Activated CD4-positive, alpha-beta memory T cell treated with anti-CD3 and anti-CD28 coated beads, Interleukin-2, amount 10 ng/mL, durations not matched to agents 7 days and 5 days (primary cell): ENCODE measurements around the gene GMNN. TPM values are rescaled to one million over a fixed set of nuclear protein-coding genes. Genes with fewer than 3 reads are reported as not detected.
"Not testable (repeated sequence)": the region's sequence is repeated elsewhere in the genome, so short reads cannot be mapped to it uniquely, and the experiment has no call there.

Experiments used
- CTCF ChIA-PET: fragments of 350-600 bp; sonication (Branson Sonifier 250); formaldehyde crosslinking; loops from one replicate; lab custom pipeline; 2021; ENCODE audit warnings: antibody characterized with exemption, inconsistent platforms; lab: Charles Lee
- POLR2A ChIA-PET: fragments of 350-600 bp; sonication (Branson Sonifier 250); formaldehyde crosslinking; loops from one replicate; lab custom pipeline; 2021; ENCODE audit warnings: antibody characterized with exemption; lab: Charles Lee
- DNase-seq: peaks from one replicate; pipeline ENCODE4 v3.0.0-alpha.2; 2020
- H3K27ac Mint-ChIP-seq: one replicate; pipeline ENCODE4 v1.8.0; 2021; ENCODE audit warnings: mild to moderate bottlenecking, mixed read lengths
- H3K27me3 Mint-ChIP-seq: one replicate; pipeline ENCODE4 v1.8.0; 2021; ENCODE audit warnings: mixed read lengths
- H3K36me3 Mint-ChIP-seq: one replicate; pipeline ENCODE4 v1.8.0; 2021; ENCODE audit warnings: low read depth, mixed read lengths
- H3K4me1 Mint-ChIP-seq: one replicate; pipeline ENCODE4 v1.8.0; 2021; ENCODE audit warnings: mixed read lengths
- H3K4me3 Mint-ChIP-seq: one replicate; pipeline ENCODE4 v1.8.0; 2021; ENCODE audit warnings: mild to moderate bottlenecking, mixed read lengths
- H3K9me3 Mint-ChIP-seq: one replicate; pipeline ENCODE4 v1.8.0; 2021; ENCODE audit warnings: mixed read lengths
- total RNA-seq, 2 experiments: library from RNA; stranded (reverse); gene quantifications; one replicate each; pipeline ENCODE4 v1.2.3, GENCODE V29; 2021

The GMNN gene
- total RNA-seq, 2 experiments from 2014 or later = 67.6 to 69.0 TPM

- POLR2A ChIA-PET, CTCF ChIA-PET, H3K27ac Mint-ChIP-seq, H3K36me3 Mint-ChIP-seq, H3K4me1 Mint-ChIP-seq, H3K9me3 Mint-ChIP-seq, H3K4me3 Mint-ChIP-seq, DNase-seq: not testable (repeated sequence)
- H3K27me3 Mint-ChIP-seq = peaks cover 15% of the 10 kb centered on the region
These were observed 23.9 kb upstream of the GMNN start for GRCh38 chr6:24750878-24751277.

GRCh38 chr6:24752503-24752902 is 22.2 kb upstream of the GMNN start:
- Mint-ChIP-seq H3K4me3 (no peak overlapping the region), H3K27ac (no peak overlapping the region), H3K4me1 (no peaks in the 10 kb centered on the region), H3K9me3 (peaks cover 9% of the 10 kb centered on the region), H3K36me3 (no peaks in the 10 kb centered on the region), H3K27me3 (peaks cover 15% of the 10 kb centered on the region)
- POLR2A ChIA-PET = no interaction called here
- CTCF ChIA-PET = no interaction called here
- DNase-seq = no peak

- H3K27me3 Mint-ChIP-seq = peaks cover 15% of the 10 kb centered on the region
- no peaks in the 10 kb centered on the region for H3K4me1 Mint-ChIP-seq
- DNase-seq = no peak
- no peak overlapping the region for H3K4me3 Mint-ChIP-seq
- H3K36me3 Mint-ChIP-seq = no peaks in the 10 kb centered on the region
- CTCF ChIA-PET = no interaction called here
- H3K27ac Mint-ChIP-seq = no peak overlapping the region
- peaks cover 9% of the 10 kb centered on the region for H3K9me3 Mint-ChIP-seq
- POLR2A ChIA-PET = no interaction called here
These were observed 21.7 kb upstream of the GMNN start for GRCh38 chr6:24752917-24753492.

GRCh38 chr6:24753545-24753944 is 21.2 kb upstream of the GMNN start:
- Mint-ChIP-seq H3K36me3 (no peaks in the 10 kb centered on the region), H3K27me3 (peaks cover 15% of the 10 kb centered on the region), H3K9me3 (peaks cover 9% of the 10 kb centered on the region), H3K4me1 (no peaks in the 10 kb centered on the region), H3K27ac (no peak overlapping the region), H3K4me3 (no peak overlapping the region)
- ChIA-PET CTCF (no interaction called here), POLR2A (no interaction called here)
- DNase-seq = no peak

GRCh38 chr6:24754378-24754777 is 20.4 kb upstream of the GMNN start:
- H3K4me1 Mint-ChIP-seq, POLR2A ChIA-PET, CTCF ChIA-PET, H3K36me3 Mint-ChIP-seq, H3K4me3 Mint-ChIP-seq, H3K27ac Mint-ChIP-seq, DNase-seq, H3K9me3 Mint-ChIP-seq, H3K27me3 Mint-ChIP-seq: not testable (repeated sequence)

GRCh38 chr6:24755279-24755678 is 19.5 kb upstream of the GMNN start:
- peaks cover 9% of the 10 kb centered on the region for H3K9me3 Mint-ChIP-seq
- POLR2A ChIA-PET = interaction anchor here (0.8 kb wide), 1 partner anchor 33 kb away, joined by 3 read pairs; no protein-coding TSS in a partner anchor
- CTCF ChIA-PET = no interaction called here
- H3K27ac Mint-ChIP-seq = no peak overlapping the region
- H3K4me1 Mint-ChIP-seq = no peaks in the 10 kb centered on the region
- no peaks in the 10 kb centered on the region for H3K36me3 Mint-ChIP-seq
- H3K27me3 Mint-ChIP-seq = peaks cover 6% of the 10 kb centered on the region
- no peak for DNase-seq
- H3K4me3 Mint-ChIP-seq = no peak overlapping the region

GRCh38 chr6:24757611-24758010 is 17.1 kb upstream of the GMNN start:
- CTCF ChIA-PET = no interaction called here
- DNase-seq = no peak
- POLR2A ChIA-PET = interaction anchor here (0.6 to 1.8 kb wide), 2 partner anchors 10 to 36 kb away, joined by 3 read pairs; no protein-coding TSS in a partner anchor
- Mint-ChIP-seq H3K4me3 (no peak overlapping the region), H3K27me3 (no peaks in the 10 kb centered on the region), H3K9me3 (peaks cover 6% of the 10 kb centered on the region), H3K36me3 (no peaks in the 10 kb centered on the region), H3K27ac (no peak overlapping the region), H3K4me1 (peaks cover 5% of the 10 kb centered on the region)

- H3K36me3 Mint-ChIP-seq = no peaks in the 10 kb centered on the region
- DNase-seq = no peak
- no peaks in the 10 kb centered on the region for H3K27me3 Mint-ChIP-seq
- no peak overlapping the region for H3K27ac Mint-ChIP-seq
- peaks cover 8% of the 10 kb centered on the region for H3K4me1 Mint-ChIP-seq
- H3K9me3 Mint-ChIP-seq = no peaks in the 10 kb centered on the region
- H3K4me3 Mint-ChIP-seq = no peak overlapping the region
- ChIA-PET CTCF (no interaction called here), POLR2A (interaction anchor here (0.7 to 1.1 kb wide), 3 partner anchors 15 to 40 kb away, joined by 3 read pairs; partner anchors contain the start of genes C6orf62 and GMNN)
These were observed 15.0 kb upstream of the GMNN start for GRCh38 chr6:24759718-24760117.

GRCh38 chr6:24760210-24760609 is 14.5 kb upstream of the GMNN start:
- no peak overlapping the region for H3K27ac Mint-ChIP-seq
- H3K4me1 Mint-ChIP-seq = peaks cover 8% of the 10 kb centered on the region
- no peak overlapping the region for H3K4me3 Mint-ChIP-seq
- DNase-seq = no peak
- ChIA-PET CTCF (no interaction called here), POLR2A (interaction anchor here (1.0 to 1.1 kb wide), 3 partner anchors 15 to 41 kb away, joined by 3 read pairs; partner anchors contain the start of genes C6orf62 and GMNN)
- H3K27me3 Mint-ChIP-seq = no peaks in the 10 kb centered on the region
- no peaks in the 10 kb centered on the region for H3K36me3 Mint-ChIP-seq
- H3K9me3 Mint-ChIP-seq = no peaks in the 10 kb centered on the region

GRCh38 chr6:24761193-24761835 is 13.4 kb upstream of the GMNN start:
- Mint-ChIP-seq H3K36me3 (no peaks in the 10 kb centered on the region), H3K4me1 (peaks cover 11% of the 10 kb centered on the region), H3K4me3 (no peak overlapping the region), H3K27ac (no peak overlapping the region), H3K27me3 (no peaks in the 10 kb centered on the region), H3K9me3 (no peaks in the 10 kb centered on the region)
- DNase-seq = no peak
- POLR2A ChIA-PET = interaction anchor here (1.0 to 1.1 kb wide), 2 partner anchors 40 to 42 kb away, joined by 3 read pairs; partner anchors contain the start of gene C6orf62
- CTCF ChIA-PET = no interaction called here

- Mint-ChIP-seq H3K4me3 (no peak overlapping the region), H3K4me1 (peaks cover 11% of the 10 kb centered on the region), H3K9me3 (no peaks in the 10 kb centered on the region), H3K27me3 (no peaks in the 10 kb centered on the region), H3K27ac (no peak overlapping the region), H3K36me3 (no peaks in the 10 kb centered on the region)
- DNase-seq = no peak
- ChIA-PET POLR2A (no interaction called here), CTCF (no interaction called here)
These were observed 12.9 kb upstream of the GMNN start for GRCh38 chr6:24761851-24762250.

GRCh38 chr6:24763578-24763977 is 11.2 kb upstream of the GMNN start:
- CTCF ChIA-PET = no interaction called here
- Mint-ChIP-seq H3K27ac (no peak overlapping the region), H3K4me1 (peaks cover 13% of the 10 kb centered on the region), H3K27me3 (no peaks in the 10 kb centered on the region), H3K9me3 (no peaks in the 10 kb centered on the region), H3K36me3 (no peaks in the 10 kb centered on the region), H3K4me3 (no peak overlapping the region)
- POLR2A ChIA-PET = no interaction called here
- DNase-seq = no peak

- H3K9me3 Mint-ChIP-seq, H3K27me3 Mint-ChIP-seq, DNase-seq, POLR2A ChIA-PET, H3K36me3 Mint-ChIP-seq, H3K27ac Mint-ChIP-seq, H3K4me3 Mint-ChIP-seq: not testable (repeated sequence)
- CTCF ChIA-PET = interaction anchor here (0.8 to 2.3 kb wide), 3 partner anchors 55 to 185 kb away, joined by 3 to 9 read pairs (median 4); no protein-coding TSS in a partner anchor
- H3K4me1 Mint-ChIP-seq = peaks cover 13% of the 10 kb centered on the region
These were observed 9.6 kb upstream of the GMNN start for GRCh38 chr6:24764833-24765828.
